IPS-18c (cell line): ENCODE results near the gene CTNNA1.

ENCODE experiments used
- H3K4me3 ChIP-seq: 2 replicates; pipeline ENCODE4 v1.7.0; 2013; ENCODE audit warnings: low read depth, mild to moderate bottlenecking, low read length, moderate library complexity; ENCODE audit not compliant: insufficient read depth
- H3K9me3 ChIP-seq: one replicate; pipeline ENCODE4 v1.6.1; 2013; ENCODE audit warnings: mild to moderate bottlenecking, low read length, moderate library complexity; ENCODE audit not compliant: control insufficient read depth, insufficient read depth

CTNNA1 gene

DNA sequence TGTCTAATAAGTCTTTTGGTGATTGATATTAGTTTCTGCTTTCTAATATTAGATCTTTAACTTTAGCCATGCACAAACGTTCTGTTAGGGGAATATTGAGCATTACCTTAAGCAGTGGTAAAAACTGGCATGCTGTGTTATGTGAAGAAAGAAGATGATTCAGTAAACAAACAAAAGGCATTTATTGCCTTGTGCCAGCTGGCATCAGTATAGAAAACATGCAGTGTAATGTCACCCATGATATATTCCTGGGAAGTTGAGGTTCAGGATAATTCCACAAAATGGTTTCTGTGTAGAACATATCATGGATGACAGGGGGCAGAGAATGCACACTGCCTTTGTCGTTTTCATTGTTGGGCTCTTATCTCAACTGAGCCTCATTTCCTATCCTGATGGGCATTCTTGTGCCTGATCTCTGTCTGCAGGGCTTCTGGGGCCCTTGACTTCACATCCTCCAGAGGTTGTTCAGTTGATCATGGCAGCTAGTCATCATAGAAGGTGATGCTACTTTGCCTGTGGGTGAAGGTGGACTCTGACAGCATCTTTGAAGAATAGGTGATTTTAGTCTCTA is 97.7 kb downstream of the CTNNA1 start:
- H3K9me3 ChIP-seq, result no peaks in the 10 kb centered on the region
- no peak overlapping the region for H3K4me3 ChIP-seq

DNA sequence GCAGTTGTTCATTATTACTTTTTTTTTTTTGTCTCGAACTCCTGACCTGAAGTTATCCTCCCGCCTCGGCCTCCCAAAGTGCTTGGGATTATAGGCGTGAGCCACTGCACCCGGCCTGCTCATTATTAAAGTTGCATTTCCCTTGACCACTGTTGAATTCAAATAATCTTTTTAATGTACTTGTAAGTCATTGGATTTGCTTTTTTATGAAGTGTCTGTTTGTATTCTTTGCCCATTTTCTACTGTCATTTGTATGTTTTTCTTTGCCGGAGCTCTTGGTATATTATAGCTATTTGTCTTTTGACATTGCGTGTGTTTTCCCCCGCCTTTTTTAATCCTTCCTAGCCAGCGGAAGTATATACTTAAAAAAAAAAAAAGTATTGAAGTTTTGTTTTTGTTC is 99.9 kb downstream of the CTNNA1 start:
- Histone ChIP-seq H3K9me3 (no peaks in the 10 kb centered on the region), H3K4me3 (no peak overlapping the region)

DNA sequence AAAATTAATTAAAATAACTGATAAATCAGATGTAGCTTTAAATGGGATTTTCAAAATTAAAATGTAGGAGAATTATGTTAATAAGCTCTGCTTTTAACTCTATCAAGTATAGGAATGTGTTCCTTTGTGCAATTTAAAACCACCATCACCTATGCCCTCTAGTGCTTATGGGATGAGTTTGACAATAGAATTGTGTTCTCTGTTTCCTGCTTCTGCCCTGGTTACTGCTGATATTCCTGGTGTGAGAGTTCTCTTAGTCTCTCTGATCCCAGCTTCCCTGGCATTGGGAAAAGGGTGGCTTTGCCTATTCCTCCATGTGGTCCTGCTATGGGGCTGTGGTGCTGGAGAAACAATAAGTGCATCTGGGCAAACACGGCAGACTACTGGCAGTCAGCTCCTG is 113.8 kb downstream of the CTNNA1 start:
- H3K4me3 ChIP-seq, result no peak overlapping the region
- peaks cover 2% of the 10 kb centered on the region for H3K9me3 ChIP-seq

DNA sequence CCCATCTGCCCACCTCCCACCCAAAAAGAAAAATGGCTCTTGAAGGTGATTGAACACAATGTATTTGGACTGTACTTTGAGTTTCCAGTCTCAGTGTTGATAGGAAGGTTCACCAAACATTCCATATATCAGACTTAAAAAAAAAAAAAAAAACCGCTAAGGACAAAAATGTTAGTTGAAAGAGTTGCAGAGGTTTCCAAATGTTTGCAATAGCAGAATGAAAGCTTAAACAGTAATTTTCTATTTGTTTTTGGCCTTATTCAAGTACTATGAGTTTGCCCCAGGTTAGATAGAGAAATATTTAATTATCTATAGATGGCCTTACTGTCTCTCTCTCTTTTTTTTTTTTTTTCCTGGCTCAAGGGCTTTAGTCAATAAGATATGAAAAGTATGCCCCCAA is 115.8 kb downstream of the CTNNA1 start:
- Histone ChIP-seq H3K9me3 (no peaks in the 10 kb centered on the region), H3K4me3 (no peak overlapping the region)

DNA sequence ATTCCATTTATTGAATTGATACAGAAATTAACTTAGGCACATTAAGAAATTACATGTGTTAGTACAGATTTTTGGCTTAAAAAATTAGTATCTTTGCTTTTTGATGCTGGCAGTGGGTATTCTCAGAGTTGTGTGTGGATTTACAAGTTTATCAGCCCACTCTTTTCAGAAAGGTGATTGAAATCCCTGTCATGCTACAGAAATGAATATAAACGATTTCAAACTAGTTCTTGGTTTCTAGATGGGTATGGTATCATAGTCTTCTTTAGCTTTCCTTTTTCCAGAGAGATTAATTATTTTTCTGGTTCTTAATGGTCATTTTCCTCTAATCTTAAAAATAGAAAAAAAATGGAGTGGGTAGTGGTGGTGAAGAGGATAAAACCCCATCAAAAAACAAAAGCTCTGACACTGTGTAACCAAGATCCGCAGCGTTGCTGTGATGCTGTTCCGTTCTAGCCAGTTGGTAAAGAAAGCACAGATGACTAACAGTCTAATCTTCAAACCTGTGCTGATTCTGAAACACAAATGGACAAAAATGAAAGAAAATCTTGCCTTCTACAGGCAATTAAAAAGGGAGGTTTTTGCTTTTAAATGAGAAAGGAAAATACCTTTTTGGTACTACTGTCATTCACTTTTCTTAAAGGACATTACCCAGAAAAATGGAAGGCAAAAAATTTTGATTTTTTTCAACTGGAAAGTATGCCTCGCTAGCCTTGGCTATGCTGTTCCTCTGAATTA is 116.7 kb downstream of the CTNNA1 start:
- no peaks in the 10 kb centered on the region for H3K9me3 ChIP-seq
- no peak overlapping the region for H3K4me3 ChIP-seq

DNA sequence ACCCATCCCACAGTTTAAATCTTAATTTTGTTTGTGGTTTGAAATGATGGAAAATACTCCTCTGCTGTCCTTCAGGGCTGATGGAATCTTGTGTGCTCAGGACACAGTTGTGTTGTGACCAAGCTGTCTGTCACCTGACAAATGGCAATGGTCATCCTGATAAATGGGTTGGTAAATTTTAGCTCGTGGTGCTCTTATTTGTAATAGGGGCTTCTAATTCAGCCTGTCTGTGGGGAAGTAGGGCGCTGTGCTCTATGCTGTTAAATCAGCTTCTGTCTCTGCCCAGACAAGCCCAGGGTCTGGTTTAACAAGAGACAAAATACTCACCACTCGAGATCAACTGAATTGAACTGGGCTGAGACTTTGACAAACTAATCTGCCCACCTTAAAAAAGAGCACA is 117.4 kb downstream of the CTNNA1 start:
- Histone ChIP-seq H3K9me3 (no peaks in the 10 kb centered on the region), H3K4me3 (no peak overlapping the region)

DNA sequence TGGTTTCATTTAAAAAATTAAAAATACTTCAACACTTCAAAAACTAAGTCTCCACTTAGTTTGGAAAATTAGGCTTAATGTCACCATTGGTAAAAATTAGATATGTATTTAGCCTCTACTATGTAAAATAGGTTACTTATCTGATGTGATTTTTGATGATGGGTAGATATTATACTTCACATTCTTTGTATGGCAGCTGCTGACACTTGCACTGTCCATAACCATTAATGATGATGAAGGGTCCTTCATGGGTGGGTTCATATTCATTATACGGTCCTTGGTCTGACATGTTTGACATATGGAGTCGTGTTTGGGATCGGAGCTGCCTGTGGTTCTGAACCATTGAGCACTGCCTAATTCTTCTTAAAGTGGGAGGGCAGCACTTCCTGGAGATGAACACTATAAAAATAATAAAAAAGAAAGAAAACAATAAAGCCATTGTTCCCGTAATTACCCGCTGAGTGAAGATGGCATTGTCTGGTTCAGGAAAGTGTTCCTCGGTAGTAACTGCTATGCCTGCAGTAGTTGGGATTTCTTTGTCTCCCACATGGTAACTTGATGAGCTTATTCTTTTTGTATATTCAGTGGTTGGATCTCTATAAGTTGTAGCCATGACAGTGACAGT is 119.7 kb downstream of the CTNNA1 start:
- Histone ChIP-seq H3K4me3 (no peak overlapping the region), H3K9me3 (no peaks in the 10 kb centered on the region)

DNA sequence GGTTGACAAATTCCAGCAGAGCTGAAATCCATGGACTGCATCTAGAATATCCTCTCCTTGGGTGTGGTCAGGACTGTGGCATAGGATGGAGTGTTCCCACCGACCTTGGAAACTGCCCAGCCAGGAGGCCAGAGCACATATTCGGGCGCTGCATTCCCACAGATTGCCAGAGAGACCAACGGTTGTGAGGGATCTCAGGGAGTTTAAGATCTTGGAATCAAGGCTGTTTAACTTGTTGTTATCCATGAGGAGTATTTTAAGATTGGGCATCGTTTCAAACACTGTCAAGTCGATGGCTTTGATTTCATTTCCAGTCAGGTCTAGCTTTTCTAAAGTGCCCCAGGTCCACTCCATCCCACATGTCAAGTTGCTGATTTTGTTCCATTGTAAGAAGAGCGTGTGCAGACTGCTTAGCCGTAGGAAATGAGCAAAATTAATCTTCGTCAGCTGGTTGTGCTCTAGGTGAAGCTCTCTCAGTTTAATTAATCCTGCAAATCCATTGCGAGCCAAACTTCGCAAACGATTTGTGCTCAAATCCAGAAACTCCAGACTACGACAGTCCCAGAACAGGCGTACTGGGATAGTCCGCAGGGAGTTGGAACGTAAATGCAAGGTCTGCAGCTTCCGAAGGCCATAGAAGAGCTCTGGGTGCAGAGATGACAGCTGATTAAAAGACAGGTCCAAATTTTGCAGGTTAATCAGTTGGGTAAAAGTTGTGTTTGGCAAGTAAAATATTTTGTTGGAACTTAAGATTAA is 120.4 kb downstream of the CTNNA1 start:
- Histone ChIP-seq H3K9me3 (no peaks in the 10 kb centered on the region), H3K4me3 (no peak overlapping the region)

DNA sequence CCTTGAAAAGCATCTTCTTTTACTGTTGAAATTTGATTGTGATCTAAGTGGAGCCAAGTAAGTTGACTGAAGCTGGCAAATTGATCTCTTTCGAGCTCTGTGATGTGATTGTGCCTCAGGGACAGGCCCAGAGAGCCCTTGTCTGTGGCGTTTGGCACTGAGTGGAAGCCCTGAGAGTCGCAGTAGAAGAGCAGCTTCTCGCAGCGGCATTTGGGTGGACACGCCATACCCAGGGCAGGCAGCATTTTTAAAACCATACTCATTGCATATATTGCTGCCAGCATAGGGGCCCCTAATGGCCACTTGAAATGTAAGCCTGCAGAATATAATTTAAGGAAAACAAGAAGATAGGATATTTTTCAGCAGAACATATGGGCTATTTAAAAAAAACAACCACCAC is 121.0 kb downstream of the CTNNA1 start:
- no peak overlapping the region for H3K4me3 ChIP-seq
- H3K9me3 ChIP-seq, result no peaks in the 10 kb centered on the region

DNA sequence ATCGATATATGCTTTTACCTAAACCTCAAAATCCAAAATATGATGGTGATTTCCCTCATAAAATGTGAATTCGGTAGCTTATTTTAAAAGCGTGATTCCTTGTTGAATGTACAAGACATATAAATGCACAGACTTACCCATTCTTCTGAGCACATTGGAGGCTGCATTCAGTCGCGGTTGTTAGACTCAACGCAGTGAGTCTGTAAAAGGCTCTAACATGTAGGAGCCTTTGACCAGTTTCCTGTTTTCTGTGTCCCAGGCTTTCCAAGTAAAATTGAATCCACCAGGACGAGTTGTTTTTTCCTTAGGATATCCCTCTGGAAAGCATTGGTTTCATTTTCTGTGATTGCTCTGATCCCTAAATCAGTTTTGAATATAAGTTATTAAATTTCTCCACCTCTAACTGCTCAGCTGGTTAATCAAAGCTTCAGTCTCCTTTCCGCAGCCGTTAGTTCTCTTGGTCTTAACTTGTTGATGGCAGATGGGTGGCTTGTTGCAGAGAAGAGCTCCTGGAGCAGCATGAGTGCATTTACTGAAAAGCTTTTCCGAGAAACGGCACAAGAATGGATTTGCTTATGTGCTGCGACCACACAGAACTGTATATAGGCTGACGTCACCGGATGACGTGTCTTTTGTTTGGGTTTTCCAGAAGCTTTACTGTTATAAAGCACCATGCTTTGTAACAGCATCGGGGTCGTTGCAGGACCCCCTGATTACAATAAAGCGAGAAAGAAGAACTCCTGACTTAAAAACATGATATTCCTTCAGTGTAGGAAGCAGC is 121.7 kb downstream of the CTNNA1 start, which contains the start of gene LRRTM2:
LRRTM2 (minus strand) TSS at position 565 of the 781 bp plus-strand sequence; CDS start at position 141, 424 bp downstream.
- Histone ChIP-seq H3K4me3 (no peak within 1 kb of the TSS), H3K9me3 (no peaks in the 10 kb centered on the region)

DNA sequence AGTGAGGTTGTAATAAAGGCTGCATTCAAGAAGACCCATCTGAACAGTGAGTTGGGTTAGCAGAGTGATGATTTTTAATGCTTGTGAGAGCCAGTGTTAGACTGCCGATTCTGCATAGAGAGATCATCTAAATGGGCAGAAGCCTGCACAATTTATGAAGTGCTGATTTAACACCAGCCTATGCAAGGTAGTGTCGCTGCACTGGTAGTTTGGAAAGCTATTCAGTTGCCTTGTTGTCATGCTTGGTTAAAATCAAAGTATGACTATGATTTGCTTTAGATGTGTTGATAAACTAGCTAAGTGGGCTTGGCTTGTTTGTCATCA is 122.3 kb downstream of the CTNNA1 start:
- no peak overlapping the region for H3K4me3 ChIP-seq
- no peaks in the 10 kb centered on the region for H3K9me3 ChIP-seq

DNA sequence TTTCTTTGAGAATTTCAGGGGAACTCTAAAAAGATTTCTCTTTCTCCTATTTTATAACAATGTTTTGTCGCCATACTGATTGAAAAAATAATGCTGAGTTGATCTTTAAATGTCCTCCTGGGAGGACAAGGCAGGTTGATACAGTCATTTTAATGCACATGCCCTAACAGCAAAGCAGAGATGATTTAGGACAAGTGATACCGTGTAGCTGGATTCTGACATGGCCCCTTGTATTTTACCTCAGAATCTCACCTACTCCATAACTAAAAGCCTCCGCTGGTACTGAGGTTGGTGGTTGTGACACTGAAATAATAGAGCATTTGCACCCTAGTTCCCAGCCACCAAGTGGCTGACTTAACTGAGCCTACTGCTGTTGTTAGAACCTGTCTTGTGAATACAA is 122.7 kb downstream of the CTNNA1 start:
- H3K9me3 ChIP-seq, result no peaks in the 10 kb centered on the region
- no peak overlapping the region for H3K4me3 ChIP-seq

DNA sequence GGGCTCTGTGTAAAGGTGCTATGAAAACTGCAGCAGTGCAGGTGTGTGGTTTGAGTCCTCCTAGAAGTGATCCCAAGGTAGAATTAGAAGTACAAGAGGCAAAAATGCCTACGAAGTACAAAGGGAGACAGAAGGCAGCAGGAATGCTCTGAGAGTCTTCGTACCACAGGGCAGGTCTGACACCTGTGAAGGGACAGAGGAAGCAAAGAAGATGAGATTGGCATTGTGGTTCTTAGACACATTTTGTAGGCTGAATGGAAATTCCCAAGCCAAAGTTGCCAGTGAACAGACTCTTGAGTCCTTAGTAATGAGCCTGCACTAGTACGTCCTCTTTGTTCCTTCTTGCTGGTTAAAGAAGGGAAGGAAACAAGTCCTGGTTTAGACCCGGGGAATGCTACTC is 123.6 kb downstream of the CTNNA1 start:
- Histone ChIP-seq H3K9me3 (no peaks in the 10 kb centered on the region), H3K4me3 (no peak overlapping the region)

DNA sequence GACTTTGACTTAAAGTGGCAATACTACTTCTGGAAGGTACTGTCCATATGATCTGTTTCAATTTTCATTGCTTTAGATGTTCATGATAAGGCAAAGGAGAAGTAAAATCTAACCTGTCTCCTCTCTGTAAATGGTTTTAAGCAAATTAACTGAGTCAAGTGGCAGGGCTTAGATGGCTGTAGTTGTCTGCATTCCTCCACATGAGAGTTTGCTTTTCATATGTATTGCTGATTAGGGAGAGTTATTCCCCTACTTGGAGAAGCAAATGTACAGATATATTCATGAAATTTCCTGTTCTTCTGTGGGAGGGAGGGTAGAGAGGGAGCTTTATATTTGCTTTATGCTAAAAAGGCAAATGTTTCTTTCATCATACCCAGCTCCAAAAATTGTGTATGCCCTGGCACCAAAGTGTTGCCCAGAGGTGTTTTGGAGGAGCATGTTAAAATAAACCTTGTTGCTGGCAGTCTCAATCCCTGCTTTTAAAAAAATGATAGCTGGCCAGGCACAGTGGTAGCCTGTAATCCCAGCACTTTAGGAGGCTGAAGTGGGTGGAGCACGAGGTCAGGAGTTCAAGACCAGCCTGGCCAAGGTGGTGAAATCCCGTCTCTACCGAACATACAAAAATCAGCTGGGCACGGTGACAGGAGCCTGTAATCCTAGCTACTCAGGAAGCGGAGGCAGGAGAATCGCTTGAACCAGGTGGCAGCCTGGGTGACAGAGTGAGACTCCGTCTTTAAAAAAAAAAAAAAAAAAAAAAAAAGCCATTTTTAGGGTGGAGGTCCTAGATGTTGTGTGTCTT is 125.4 kb downstream of the CTNNA1 start:
- no peaks in the 10 kb centered on the region for H3K9me3 ChIP-seq
- H3K4me3 ChIP-seq, result no peak overlapping the region

DNA sequence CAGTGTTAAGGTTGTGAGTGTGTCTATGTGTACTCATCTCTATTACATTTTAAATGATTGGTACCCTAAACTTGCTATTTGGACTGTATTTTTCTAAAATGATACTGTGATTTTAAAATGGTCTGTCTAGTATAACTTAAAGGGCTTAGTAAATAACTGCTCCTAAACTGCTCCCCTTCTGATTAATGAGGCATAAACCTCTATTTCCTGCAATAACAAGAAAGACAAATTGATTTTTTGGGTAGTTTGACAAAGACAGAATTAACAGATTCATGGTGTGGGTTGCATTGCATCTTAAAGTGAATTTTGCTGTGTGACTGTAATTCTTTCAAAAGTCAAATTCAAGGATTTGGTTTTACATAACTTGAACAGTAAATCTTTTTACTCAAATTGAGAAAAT is 130.0 kb downstream of the CTNNA1 start:
- no peak overlapping the region for H3K4me3 ChIP-seq

DNA sequence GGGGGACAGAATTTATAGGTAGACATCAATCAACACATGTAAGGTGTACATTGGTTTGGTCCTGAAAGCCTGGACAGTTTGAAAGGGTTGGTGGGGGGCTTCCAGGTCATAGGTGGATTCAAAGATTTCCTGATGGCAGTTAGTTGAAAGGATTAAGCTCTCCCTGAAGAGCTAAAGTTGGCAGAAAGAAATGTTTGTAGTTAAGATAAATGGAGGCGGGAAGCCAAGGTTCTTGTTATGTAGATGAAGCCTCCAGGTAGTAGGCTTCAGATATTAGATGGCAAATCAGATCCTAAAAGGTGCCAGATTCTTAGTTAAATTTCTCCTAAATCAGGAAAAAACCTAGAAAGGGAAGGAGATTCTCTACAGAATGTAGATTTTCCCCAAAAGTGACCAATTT is 130.9 kb downstream of the CTNNA1 start:
- H3K4me3 ChIP-seq, result no peak overlapping the region
- no peaks in the 10 kb centered on the region for H3K9me3 ChIP-seq

More for the DNA sequence above, 130.0 kb downstream of the CTNNA1 start:
- no peaks in the 10 kb centered on the region for H3K9me3 ChIP-seq

DNA sequence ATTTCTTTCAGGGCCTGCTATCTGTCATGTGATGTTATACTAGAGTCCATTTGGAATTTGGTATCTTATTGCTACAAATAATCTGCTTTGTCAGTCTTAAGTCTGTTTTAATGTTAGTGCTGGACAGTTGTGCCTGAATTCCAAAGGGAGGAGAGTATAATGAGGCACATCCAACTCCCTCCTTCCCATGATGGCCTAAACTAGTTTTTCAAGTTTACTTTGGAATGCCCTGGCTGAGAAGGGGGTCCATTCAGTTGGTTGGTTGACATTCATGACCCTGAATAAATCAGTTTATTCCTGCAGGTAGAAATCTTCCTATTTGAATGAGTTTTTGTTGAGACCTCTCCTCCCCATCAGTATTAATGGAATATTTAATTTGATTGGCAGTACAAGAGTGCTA is 131.3 kb downstream of the CTNNA1 start:
- H3K4me3 ChIP-seq, result no peak overlapping the region
- H3K9me3 ChIP-seq, result no peaks in the 10 kb centered on the region
